Esophagus muscularis mucosa (tissue), 4 donors: Measurements from ENCODE around the gene OR2T34. TPM values are rescaled to one million over a fixed set of nuclear protein-coding genes. Genes with fewer than 3 reads are reported as not detected.
"Not testable (repeated sequence)": the region's sequence is repeated elsewhere in the genome, so short reads cannot be mapped to it uniquely, and the experiment has no call there.

ENCODE experiments used
- DNase-seq: peaks from one replicate; pipeline ENCODE4 v3.0.0-alpha.2; 2017; ENCODE audit errors: extremely low spot score
- H3K27ac ChIP-seq, 4 donors: fragments of 200-600 bp; sonication (generic); replicated peaks in 1 of 4; 1 replicate in 3 of 4; 2 replicates in 1 of 4; pipeline ENCODE4 v1.5.1; 2016 to 2019; ENCODE audit warnings: mild to moderate bottlenecking in 1 of 4
- H3K27me3 ChIP-seq, 4 donors: fragments of 200-600 bp; sonication (generic); one replicate each; pipeline versions ENCODE4 v1.5.1 to v1.6.0; 2016 to 2019
- H3K36me3 ChIP-seq, 4 donors: fragments of 200-600 bp; sonication (generic); one replicate each; pipeline ENCODE4 v1.5.1; 2016 to 2019
- H3K4me1 ChIP-seq, 4 donors: fragments of 200-600 bp; sonication (generic); one replicate each; pipeline ENCODE4 v1.5.1; 2016 to 2019
- H3K4me3 ChIP-seq, 4 donors: fragments of 200-600 bp; sonication (generic); 1 replicate in 2 of 4; 2 replicates in 2 of 4; pipeline ENCODE4 v1.5.1; 2016 to 2019; ENCODE audit warnings: mild to moderate bottlenecking in 4 of 4, moderate library complexity in 1 of 4
- H3K9me3 ChIP-seq, 4 donors: fragments of 200-600 bp; sonication (generic); 1 replicate in 3 of 4; 2 replicates in 1 of 4; pipeline ENCODE4 v1.5.1; 2016 to 2019
- CTCF ChIP-seq, 3 experiments: fragments of 200-600 bp in 2 of 3; fragments of 450-650 bp in 1 of 3; sonication (generic) in 2 of 3; IDR thresholded peaks; one replicate each; pipeline ENCODE4 v1.5.1; 2017 to 2019; ENCODE audit warnings: antibody characterized with exemption in 3 of 3, mild to moderate bottlenecking in 2 of 3, moderate library complexity in 1 of 3
- EP300 ChIP-seq: sonication (generic); formaldehyde crosslinking; IDR thresholded peaks from one replicate; pipeline ENCODE4 v1.6.1; 2017; ENCODE audit warnings: antibody characterized with exemption
- POLR2A ChIP-seq: fragments of 450-650 bp; IDR thresholded peaks from one replicate; pipeline ENCODE4 v1.6.1; 2017; ENCODE audit warnings: antibody characterized with exemption, moderate library complexity, mild to moderate bottlenecking, low read depth
- POLR2AphosphoS5 ChIP-seq, 2 donors: sonication (generic); formaldehyde crosslinking; IDR thresholded peaks; one replicate each; pipeline ENCODE4 v1.6.1; 2017; ENCODE audit warnings: antibody characterized with exemption in 2 of 2
- WGBS: methylation state at CpG from one replicate; pipeline ENCODE4 v1.1.5; 2018; 5-methylcytosine and 5-hydroxymethylcytosine counted together
- intact Hi-C: fragments of 100-400 bp; cut with DNase I; formaldehyde crosslinking; loops from one replicate; pipeline ENCODE4 v1.15.1; 2023
- total RNA-seq, 4 donors: library from RNA; depleted of rRNA; stranded (reverse); fragments of >200 nt; gene quantifications; one replicate each; pipeline versions ENCODE4 v1.1.0 to v1.2.1, GENCODE V29; 2016

Gene OR2T34
- total RNA-seq, 4 donors from 2014 or later: not detected

- TF ChIP-seq POLR2A (no peak), EP300 (no peak), POLR2AphosphoS5 (IDR thresholded peaks at IDR 0.05) (no peak), CTCF (IDR thresholded peaks at IDR 0.05) (no peak)
- 71% methylated on average over 3 of the region's 3 CpGs for WGBS
- intact Hi-C loops: no loop called here
- Histone ChIP-seq H3K27ac (no peak overlapping the region), H3K4me1 (no peaks in the 10 kb centered on the region), H3K9me3 (no peaks in the 10 kb centered on the region), H3K36me3 (no peaks in the 10 kb centered on the region), H3K27me3 (no peaks in the 10 kb centered on the region), H3K4me3 (no peak overlapping the region)
- no peak for DNase-seq
These were observed 10.7 kb upstream of the OR2T34 start for GRCh38 chr1:248585266-248585665.

- TF ChIP-seq CTCF (IDR thresholded peaks at IDR 0.05) (no peak), POLR2AphosphoS5 (IDR thresholded peaks at IDR 0.05) (no peak), EP300 (no peak), POLR2A (no peak)
- intact Hi-C loops: no loop called here
- no peak overlapping the region for H3K27ac ChIP-seq
- no peak overlapping the region for H3K4me3 ChIP-seq
- H3K4me1 ChIP-seq: no peaks in the 10 kb centered on the region
- H3K36me3 ChIP-seq: no peaks in the 10 kb centered on the region
- WGBS: 75% methylated on average over 9 of the region's 9 CpGs
- H3K27me3 ChIP-seq: no peaks in the 10 kb centered on the region
- DNase-seq: no peak
- no peaks in the 10 kb centered on the region for H3K9me3 ChIP-seq
These were observed 1.9 kb upstream of the OR2T34 start for GRCh38 chr1:248576260-248576980.

GRCh38 chr1:248573856-248574255 is 701 bp downstream of the OR2T34 start:
- DNase-seq, H3K36me3 ChIP-seq, H3K4me1 ChIP-seq, H3K27ac ChIP-seq, H3K27me3 ChIP-seq, H3K4me3 ChIP-seq, intact Hi-C loops, H3K9me3 ChIP-seq: not testable (repeated sequence)
- WGBS: 75% methylated on average over 5 of the region's 8 CpGs

GRCh38 chr1:248572049-248572448 is 2.5 kb downstream of the OR2T34 start:
- H3K27me3 ChIP-seq, H3K9me3 ChIP-seq, H3K27ac ChIP-seq, H3K36me3 ChIP-seq, DNase-seq, intact Hi-C loops, H3K4me3 ChIP-seq, H3K4me1 ChIP-seq: not testable (repeated sequence)
- no CpG with 5 or more reads among the region's 1 CpG for WGBS

- H3K27ac ChIP-seq, intact Hi-C loops, H3K9me3 ChIP-seq, H3K4me3 ChIP-seq, H3K27me3 ChIP-seq, H3K36me3 ChIP-seq, H3K4me1 ChIP-seq, DNase-seq: not testable (repeated sequence)
- 69% methylated on average over 3 of the region's 3 CpGs for WGBS
These were observed 3.7 kb downstream of the OR2T34 start for GRCh38 chr1:248570811-248571210.

- H3K27me3 ChIP-seq, H3K4me1 ChIP-seq, intact Hi-C loops, H3K4me3 ChIP-seq, H3K9me3 ChIP-seq, H3K27ac ChIP-seq, H3K36me3 ChIP-seq, DNase-seq: not testable (repeated sequence)
- 40% methylated on average over 2 of the region's 2 CpGs for WGBS
These were observed 5.5 kb downstream of the OR2T34 start for GRCh38 chr1:248569049-248569448.

- H3K36me3 ChIP-seq, H3K4me3 ChIP-seq, H3K27ac ChIP-seq, H3K9me3 ChIP-seq, H3K4me1 ChIP-seq, H3K27me3 ChIP-seq, intact Hi-C loops, DNase-seq: not testable (repeated sequence)
- WGBS: 68% methylated on average over 11 of the region's 11 CpGs
These were observed 8.8 kb downstream of the OR2T34 start for GRCh38 chr1:248565530-248566373.

GRCh38 chr1:248562672-248563071 is 11.9 kb downstream of the OR2T34 start, which contains the start of gene OR2T29:
TSS of gene OR2T29 (minus strand) at chr1:248562772. CDS start at chr1:248559491, 3,281 bp downstream.
- DNase-seq, H3K27me3 ChIP-seq, intact Hi-C loops, H3K27ac ChIP-seq, H3K4me3 ChIP-seq, H3K9me3 ChIP-seq, H3K36me3 ChIP-seq, H3K4me1 ChIP-seq: not testable (repeated sequence)
- WGBS: 64% methylated on average over 1 of the region's 3 CpGs

- intact Hi-C loops, H3K27ac ChIP-seq, DNase-seq, H3K9me3 ChIP-seq, H3K4me1 ChIP-seq, H3K4me3 ChIP-seq, H3K27me3 ChIP-seq, H3K36me3 ChIP-seq: not testable (repeated sequence)
- WGBS: no CpG with 5 or more reads among the region's 6 CpGs
These were observed 23.5 kb downstream of the OR2T34 start for GRCh38 chr1:248551027-248551426.

GRCh38 chr1:248547383-248547782 is 27.2 kb downstream of the OR2T34 start:
- H3K36me3 ChIP-seq, DNase-seq, H3K27ac ChIP-seq, H3K27me3 ChIP-seq, intact Hi-C loops, H3K4me1 ChIP-seq, H3K9me3 ChIP-seq, H3K4me3 ChIP-seq: not testable (repeated sequence)
- no CpG with 5 or more reads among the region's 2 CpGs for WGBS
